CD4-positive, alpha-beta T cell treated with Interleukin-2 at 100 ng/mL for 4 hours (primary cell): ENCODE results near the gene MED12.

Experiments
- DNase-seq: peaks from one replicate; pipeline ENCODE4 v3.0.0-alpha.2; 2020; ENCODE audit warnings: low spot score

Gene MED12

DNA sequence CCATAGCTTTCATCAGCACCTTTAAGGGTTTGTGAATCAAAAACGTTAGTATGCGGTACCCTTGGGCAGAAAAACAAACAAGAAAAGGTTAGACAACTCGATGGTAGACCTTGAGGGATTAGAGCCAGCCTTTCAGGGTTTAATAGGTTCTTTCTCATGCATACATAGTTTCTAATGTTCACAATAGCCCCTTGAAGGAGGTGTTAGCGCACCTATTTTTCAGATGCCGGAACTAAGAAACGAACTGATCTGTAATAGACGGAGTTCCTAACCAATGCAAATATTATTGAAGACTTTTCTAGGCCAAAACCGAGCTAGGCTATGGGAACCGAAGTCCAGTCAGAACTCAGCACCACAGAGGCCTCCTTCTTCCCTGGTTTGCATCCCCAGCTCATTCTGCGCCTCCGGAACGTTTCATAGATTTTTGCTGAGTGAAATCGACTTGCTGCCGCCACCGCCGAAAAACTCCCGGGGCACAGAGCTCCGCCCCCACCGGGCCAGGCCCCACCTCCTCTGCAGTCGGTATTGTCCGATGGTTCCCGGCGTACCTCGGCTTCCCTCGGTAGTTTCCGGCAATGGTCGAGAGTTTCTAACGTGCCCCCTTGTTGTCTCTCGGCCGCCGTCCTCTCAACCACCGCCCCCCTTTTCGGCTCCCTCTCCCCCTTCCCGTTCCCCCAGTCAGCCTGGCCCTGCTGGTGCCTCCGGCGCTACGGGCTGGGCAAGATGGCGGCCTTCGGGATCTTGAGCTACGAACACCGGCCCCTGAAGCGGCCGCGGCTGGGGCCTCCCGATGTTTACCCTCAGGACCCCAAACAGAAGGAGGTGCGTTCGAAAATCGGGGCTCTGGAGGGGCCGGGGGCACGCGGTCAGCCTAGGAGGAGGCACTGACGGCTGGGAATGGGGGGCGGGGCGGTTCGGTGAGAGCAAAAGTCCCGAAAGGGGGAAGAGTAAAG is at the start of gene MED12:
Gene MED12 (plus strand): TSS at position 565 of the 953 bp plus-strand sequence. CDS start 159 bp downstream, at position 724.
- DNase-seq: peak; percentile 79

DNA sequence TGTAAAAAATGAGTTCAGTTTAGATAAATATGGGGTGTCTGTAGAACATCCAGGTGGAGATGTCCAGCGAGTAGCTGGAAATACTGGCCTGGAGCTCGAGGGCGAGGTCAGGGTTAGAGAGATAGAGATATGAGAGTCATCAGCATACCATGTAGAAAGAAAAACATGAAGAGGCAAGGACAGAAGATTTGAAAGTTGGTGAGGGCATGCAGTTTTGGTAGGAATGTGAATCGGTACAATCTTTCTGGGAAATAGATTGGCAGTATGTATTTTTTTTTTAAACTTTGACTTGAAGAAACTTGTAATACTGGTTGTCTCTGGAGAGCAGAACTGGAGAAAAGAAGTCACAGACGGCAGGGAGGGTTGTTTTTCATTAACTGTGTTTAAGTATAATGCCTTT is 47.9 kb upstream of the MED12 start:
- DNase-seq: no peak

DNA sequence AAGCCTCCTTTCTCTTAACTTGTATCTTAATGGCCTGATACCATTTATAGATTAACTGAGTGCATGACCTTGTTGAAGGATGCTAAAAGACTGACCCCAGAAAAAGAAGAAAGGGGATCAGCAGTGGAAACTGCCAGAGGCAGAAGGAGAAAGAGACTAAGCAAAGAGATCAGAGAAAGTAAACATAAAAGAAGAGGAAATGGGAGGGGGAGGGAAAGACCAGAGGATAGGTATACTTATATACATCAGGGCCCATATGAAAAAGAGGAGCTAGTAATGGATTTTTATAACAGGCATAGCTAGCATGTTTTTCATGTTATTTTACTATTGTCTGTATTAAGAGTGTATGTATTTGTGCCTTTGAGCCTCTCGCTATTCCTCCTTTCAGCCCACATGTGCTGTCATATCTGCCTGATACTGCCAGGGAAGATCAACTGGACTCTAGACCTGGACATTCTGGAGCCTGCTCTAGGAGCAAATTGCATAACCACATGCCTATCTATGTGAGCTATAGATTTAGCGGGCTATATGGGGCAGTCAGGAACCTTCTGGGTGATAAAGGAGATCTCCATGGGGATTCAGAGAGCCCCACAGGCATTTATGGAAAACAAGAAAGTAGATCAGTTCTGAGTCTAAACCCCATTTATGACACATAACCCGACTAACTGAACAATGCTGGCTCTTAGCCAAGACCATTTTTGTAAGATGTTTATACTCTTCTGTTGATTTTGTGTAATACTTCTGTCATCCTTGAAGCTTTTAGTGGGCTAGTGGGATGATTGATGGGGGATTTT is 36.9 kb upstream of the MED12 start:
- no peak for DNase-seq

GRCh38 chrX:71082124-71082647 is 36.2 kb upstream of the MED12 start:
- DNase-seq: no peak

- DNase-seq: no peak
Measured at GRCh38 chrX:71082822-71083221, 35.6 kb upstream of the MED12 start.

GRCh38 chrX:71085900-71086299 is 32.5 kb upstream of the MED12 start:
- DNase-seq: no peak

GRCh38 chrX:71091263-71091662 is 27.1 kb upstream of the MED12 start:
- DNase-seq: no peak

GRCh38 chrX:71095033-71095432 is 23.4 kb upstream of the MED12 start:
- DNase-seq: no peak

DNA sequence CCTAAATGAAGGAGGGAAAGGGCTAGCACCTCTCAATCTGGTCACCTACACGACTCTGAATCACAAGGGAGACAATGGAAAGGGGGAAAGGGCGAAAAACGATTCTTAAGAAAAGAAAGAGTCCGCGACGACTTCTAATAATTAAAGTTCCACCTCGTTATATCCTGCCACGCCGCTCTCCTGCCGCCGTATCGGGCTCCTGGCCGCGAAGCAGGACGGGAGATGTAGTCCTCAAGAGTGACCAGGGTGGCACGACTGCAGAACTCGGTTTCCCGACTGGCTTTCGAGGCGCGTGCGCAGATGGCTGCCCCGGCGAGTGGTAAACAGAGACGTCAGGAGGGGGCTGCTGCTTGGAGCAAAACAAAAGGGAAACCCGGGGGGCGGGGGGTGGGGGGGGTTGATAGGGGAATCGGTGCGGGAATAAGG is 22.8 kb upstream of the MED12 start, which contains the start of gene FOXO4:
Gene FOXO4 (plus strand): TSS at position 297 of the 426 bp plus-strand sequence. CDS start 678 bp downstream, outside the sequence.
- DNase-seq: peak; percentile 90

- DNase-seq: peak; percentile 67
Measured at GRCh38 chrX:71095981-71096759, 22.2 kb upstream of the MED12 start.

GRCh38 chrX:71096760-71097032 is 21.7 kb upstream of the MED12 start:
- DNase-seq: no peak

DNA sequence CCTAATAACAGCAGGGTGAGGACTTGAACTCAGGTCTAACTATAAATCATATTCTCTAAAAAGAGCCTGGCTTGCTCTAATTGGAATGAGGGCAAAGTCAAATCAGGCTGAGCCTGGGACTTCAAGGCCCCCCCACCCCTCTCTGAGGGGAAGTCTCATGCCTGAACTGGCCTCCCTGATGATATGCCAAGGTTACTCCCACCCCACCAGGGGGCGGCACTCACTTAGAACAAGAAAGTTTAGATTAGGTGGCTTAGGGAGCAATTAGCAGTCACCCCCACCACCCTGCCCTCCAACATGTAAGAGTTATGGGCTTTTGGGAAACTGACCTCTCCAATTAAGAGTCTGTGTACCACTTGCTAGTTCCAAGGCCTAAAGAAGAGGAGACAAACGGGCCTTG is 20.1 kb upstream of the MED12 start:
- peak; percentile 81 for DNase-seq

DNA sequence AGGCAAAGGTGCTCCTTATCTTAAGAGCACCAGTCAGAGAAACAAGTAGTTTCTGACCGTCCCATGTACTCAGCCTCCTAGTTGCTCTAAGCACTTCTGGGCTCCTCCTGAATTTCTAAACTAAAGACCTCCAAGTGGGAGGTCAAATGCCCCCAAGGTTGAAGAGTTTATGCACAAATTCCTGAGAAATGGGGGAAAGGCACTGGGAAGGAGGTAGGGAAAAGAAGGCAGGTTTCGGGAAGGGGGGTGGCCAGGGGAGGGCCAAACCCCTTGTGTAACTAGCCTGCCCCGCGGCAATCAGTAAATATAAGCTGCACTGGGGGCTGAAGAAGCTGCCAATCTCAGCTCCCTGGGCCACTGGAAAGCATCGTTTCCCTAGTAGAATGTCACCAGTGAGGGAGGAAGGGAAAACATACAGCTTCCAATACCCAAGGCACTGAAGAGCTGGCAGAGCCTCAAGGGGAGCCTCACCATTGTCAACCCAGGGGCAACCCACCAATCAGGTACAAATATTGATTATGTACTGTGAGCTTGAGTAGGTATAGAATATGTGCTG is 19.4 kb upstream of the MED12 start:
- DNase-seq: no peak

DNA sequence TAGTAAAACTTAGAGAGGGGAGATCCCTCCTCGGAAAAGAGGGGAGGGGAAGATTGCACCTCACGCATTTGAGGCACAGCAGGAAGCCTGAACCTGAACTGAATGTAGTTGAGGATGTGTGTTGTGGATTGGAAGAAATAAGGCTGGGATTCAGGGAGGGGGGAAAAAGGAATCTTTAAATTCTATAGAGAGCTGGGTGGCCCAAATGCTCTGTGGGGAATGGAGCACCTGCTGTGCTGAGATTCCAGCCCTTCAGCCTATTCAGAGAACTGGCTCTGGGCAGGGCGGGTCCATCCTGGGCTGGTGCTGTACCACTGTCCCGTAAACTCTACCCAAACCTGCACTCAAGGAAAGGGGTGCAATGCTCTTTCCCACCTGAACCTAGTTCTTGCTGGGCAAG is 18.7 kb upstream of the MED12 start:
- no peak for DNase-seq

- DNase-seq: no peak
Measured at GRCh38 chrX:71100581-71101505, 17.6 kb upstream of the MED12 start.

DNA sequence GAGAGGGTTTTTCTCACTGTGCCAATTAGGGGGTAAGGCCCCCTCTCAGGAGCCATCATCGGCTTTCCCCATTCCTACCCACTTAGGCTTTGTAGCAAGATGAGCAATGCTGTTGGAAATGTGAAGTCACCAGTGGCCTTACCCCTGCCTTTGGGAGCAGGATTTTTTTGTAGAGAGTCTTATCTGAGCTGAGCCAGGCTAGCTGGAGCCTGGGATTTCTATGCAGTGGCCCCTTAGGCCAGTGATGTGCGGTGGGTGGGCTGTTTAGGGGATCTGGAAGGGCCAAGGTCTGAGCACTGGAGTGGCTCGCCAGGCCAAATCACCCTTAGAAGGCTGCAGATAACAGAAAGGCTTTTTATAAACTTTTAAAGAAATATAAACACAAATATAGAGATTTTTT is 16.1 kb upstream of the MED12 start:
- no peak for DNase-seq

DNA sequence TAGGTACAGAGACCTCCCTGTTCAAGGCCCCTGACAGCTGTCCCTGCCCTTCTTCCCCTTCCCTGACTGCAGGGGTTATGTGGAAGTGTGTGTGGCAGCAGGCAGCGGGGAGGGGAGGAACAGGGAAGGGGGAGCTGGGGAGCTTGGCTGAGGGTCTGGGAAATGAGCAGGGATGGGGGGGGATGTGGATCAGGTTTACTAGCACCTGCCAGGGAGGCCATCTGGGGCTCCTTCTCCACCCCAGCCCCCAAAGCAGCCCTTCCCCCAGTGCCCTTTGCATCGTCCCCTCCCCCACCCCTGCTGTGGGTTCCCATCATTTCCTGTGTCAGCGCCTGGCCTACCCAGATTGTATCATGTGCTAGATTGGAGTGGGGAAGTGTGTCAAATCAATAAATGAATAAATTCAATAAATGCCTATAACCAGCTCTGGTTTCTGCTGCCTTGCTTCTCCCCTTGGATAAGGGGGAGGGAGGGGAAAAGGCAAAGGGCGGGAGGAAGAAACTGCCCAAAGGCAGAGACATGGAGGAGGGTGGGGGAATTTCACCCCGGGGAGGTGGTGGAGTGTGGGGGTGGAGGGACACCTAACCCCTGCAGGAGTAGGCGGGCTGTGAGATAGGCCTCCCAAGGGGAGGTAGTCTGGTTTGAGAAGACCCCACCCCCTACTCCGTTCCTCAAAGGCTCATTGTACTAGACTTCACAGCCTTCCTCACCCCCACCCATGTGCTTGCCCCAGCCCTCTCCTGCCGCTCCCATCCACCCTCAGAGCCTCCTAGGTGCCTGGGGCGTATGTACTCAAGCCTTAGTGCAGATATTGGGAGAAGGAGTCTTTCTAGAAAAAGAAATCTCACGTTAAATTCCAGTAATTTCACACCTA is 15.0 kb upstream of the MED12 start:
- DNase-seq: peak; percentile 56

GRCh38 chrX:71105628-71106027 is 12.8 kb upstream of the MED12 start:
- DNase-seq: no peak

DNA sequence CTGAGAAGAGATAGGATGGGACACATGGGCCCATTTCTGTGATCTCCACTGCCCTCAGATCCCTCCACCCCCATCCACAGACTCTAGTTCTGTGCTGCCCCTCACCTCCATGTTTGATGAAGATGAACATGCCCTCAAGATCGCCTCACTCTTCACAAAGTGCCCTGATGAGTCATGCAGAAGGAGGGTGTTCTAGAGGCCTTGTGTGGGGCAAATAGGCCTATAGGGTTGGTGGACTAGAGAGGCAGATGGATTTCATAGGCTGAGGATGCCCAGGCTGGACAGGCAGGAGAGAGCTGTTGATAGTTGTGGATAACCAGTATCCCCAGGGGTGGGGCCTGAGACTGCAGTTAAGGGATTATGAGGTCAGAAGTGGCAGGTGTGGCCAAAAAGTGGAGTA is 12.0 kb upstream of the MED12 start, which contains the start of gene CXorf65:
Gene CXorf65 (minus strand): TSS at position 314 of the 400 bp plus-strand sequence. CDS start 184 bp downstream, at position 130.
- DNase-seq: peak; percentile 47
